ENCODE results near the gene GALT.

GALT gene

GRCh38 chr9:34684145-34684544 lies 37.7 kb downstream of the GALT start:
- no peak for DNase-seq (ENCODE audit: low read depth in 2 of 2)

GRCh38 chr9:34684816-34685215 lies 38.3 kb downstream of the GALT start:
- DNase-seq (ENCODE audit: low read depth in 2 of 2), result no peak

- no peak for DNase-seq (ENCODE audit: low read depth in 2 of 2)
These were observed 39.1 kb downstream of the GALT start for GRCh38 chr9:34685591-34685990.

GRCh38 chr9:34686231-34686630 lies 39.8 kb downstream of the GALT start:
- DNase-seq (ENCODE audit: low read depth in 2 of 2), result no peak

GRCh38 chr9:34686732-34687131 lies 40.3 kb downstream of the GALT start:
- no peak for DNase-seq (ENCODE audit: low read depth in 2 of 2)

GRCh38 chr9:34687276-34688030 lies 41.0 kb downstream of the GALT start:
- DNase-seq (ENCODE audit: low read depth in 2 of 2), result no peak

GRCh38 chr9:34688329-34689115 lies 42.0 kb downstream of the GALT start:
- DNase-seq (ENCODE audit: low read depth in 2 of 2), result no peak

- no peak for DNase-seq (ENCODE audit: low read depth in 2 of 2)
These were observed 42.6 kb downstream of the GALT start for GRCh38 chr9:34689116-34689470.

- DNase-seq (ENCODE audit: low read depth in 2 of 2), result no peak
These were observed 43.0 kb downstream of the GALT start for GRCh38 chr9:34689512-34689911.

GRCh38 chr9:34690983-34691935 lies 44.8 kb downstream of the GALT start, which contains the start of gene CCL19:
TSS of gene CCL19 (minus strand) at chr9:34691276. CDS start at chr9:34691139, 137 bp downstream.
- no peak for DNase-seq (ENCODE audit: low read depth in 2 of 2)

GRCh38 chr9:34691936-34692315 lies 45.5 kb downstream of the GALT start:
- no peak for DNase-seq (ENCODE audit: low read depth in 2 of 2)

GRCh38 chr9:34693560-34693959 lies 47.1 kb downstream of the GALT start:
- DNase-seq (ENCODE audit: low read depth in 2 of 2), result no peak

GRCh38 chr9:34694811-34695210 lies 48.3 kb downstream of the GALT start:
- DNase-seq (ENCODE audit: low read depth in 2 of 2), result no peak
